ENCODE data around the gene IFI30.
A peak's percentile ranks its signal among the peaks of the same experiment; 100 is the strongest.
"Not testable (repeated sequence)": the region's sequence is repeated elsewhere in the genome, so short reads cannot be mapped to it uniquely, and the experiment has no call there.

The IFI30 gene

DNA sequence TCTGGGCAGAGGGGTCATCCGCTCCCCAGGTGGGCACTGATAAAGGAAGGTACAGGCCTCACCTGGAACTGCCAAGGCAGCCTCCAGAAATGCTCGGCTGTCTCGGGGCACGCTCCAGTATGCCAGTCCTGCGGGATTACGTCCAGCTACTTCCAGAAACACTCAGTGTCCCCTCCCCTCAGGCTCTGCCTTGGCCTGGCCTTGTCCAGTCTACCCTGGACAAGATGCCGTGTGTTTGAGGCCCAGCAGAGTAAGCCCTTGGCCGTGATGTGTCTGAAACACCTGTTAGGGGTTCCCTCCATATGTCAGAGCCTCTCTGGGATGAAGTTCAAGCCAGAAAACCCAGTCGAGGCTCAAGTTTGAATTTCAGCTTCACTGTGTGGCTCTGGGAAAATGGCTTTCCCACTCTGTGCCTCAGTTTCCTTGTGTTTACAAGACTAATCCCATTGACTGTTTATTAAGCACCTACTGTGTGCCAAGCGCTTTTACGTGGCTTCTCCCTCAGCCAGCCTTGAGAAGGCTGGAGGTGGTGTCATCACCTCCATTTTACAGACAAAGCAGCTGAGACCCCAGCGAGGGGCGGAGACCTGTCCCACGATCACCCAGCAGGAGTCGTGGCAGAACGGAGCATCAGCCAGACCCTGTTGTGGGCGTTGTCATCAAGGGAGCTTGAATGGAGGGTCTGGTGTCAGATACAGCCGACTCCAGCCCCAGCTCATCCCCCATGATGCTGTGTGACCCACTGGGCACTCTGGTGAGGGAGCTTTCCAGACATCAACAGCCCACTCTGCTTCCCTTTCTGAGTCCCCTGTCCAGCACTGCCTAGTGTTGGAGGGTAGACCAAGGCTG is 22.6 kb upstream of the IFI30 start:
- intact Hi-C loops (cut with DNase I) = no loop called here
- peak in 1 of 10 donors; percentile 67 for DNase-seq

DNA sequence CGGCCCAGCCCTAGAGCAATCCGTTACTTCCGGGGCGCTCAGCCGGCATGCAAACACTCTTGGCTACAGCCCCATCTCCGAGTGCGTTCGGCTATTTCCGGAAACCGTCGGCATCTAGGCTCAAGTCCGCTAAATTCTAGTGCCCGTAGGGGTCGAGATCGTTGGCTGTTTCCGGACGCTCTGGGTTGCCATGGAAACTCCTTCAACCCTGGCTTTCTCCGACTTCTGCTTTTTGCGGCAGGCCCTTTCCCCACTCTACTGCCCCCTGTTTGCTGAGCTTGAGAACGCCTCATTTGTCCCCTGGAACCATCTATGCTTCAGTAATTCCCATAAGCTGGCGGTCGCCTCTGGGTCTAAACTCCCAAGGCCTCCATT is 21.2 kb upstream of the IFI30 start:
- peak; percentile 90 to 99 (median 94) for DNase-seq
- intact Hi-C loops (cut with DNase I) = no loop called here

DNA sequence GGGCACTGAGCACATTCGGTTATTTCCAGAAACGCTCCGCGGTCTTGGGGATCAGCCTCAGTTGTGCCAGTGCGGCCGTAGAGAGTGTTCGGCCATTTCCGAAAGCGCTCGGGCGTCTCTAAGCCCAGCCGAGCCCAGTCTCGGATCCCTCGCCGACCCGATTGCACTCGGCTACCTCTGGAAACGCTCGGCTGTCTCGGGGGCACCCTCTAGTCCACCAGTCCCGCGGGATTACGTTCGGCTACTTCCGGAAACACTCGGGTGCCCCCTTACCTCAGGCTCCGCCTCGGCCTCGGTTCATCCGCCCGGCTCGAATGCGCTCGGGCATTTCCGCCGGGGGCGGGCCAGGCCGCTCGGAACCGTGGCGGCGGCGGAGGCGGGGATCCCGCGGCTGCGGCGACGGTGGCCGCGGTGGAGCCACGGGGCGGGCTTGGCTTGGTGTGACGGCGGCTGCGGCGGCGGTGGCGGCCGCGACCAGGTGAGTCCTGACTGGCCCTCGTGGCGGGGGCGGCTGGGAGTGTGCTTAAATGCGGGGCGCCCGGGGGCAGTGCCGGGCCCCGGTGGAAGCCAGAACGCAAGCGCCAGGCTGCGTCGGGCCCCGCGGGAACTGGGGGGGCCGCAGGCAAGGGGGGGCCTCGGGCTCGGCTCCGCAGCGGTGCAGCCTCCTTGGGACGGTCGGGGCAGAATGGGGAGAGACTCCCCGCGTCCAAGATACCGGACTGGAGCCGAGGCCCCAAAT is 20.6 kb upstream of the IFI30 start, which contains the start of gene PIK3R2:
PIK3R2 (plus strand) TSS at position 347 of the 739 bp plus-strand sequence. CDS start 2,717 bp downstream, outside the sequence.
- DNase-seq = peak; percentile 97 to 100 (median 99)
- intact Hi-C loops (cut with DNase I) = no loop called here

DNA sequence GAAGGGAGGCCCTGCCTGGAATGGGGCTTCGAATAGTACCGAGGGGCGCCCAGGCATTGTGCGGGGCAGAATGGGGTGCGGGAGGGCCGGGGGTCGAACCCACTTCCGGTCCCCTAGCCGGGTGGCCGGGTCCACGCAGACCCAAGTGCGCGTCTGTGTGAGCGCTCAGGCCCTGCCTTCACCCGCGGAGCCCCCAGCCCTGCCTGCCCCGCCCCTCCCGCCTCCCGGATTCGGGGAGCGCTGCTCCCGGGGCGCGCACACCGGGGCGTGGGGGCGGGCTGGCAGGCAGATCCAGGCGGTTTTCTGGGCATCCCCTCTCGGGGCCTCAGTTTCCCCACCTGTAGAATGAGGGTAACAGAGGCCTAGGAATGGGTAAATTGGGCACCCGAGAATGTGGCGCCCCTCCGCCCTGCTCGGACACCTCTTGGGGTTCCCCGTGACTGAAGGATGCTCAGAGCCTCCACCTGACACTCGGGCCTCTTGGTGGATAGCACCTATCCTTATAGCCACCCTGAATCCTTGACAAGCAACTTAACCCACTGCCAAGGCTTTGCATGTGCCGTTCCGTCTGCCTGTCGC is 20.0 kb upstream of the IFI30 start:
- intact Hi-C loops (cut with DNase I) = no loop called here
- DNase-seq = peak in 1 of 10 donors; percentile 88

DNA sequence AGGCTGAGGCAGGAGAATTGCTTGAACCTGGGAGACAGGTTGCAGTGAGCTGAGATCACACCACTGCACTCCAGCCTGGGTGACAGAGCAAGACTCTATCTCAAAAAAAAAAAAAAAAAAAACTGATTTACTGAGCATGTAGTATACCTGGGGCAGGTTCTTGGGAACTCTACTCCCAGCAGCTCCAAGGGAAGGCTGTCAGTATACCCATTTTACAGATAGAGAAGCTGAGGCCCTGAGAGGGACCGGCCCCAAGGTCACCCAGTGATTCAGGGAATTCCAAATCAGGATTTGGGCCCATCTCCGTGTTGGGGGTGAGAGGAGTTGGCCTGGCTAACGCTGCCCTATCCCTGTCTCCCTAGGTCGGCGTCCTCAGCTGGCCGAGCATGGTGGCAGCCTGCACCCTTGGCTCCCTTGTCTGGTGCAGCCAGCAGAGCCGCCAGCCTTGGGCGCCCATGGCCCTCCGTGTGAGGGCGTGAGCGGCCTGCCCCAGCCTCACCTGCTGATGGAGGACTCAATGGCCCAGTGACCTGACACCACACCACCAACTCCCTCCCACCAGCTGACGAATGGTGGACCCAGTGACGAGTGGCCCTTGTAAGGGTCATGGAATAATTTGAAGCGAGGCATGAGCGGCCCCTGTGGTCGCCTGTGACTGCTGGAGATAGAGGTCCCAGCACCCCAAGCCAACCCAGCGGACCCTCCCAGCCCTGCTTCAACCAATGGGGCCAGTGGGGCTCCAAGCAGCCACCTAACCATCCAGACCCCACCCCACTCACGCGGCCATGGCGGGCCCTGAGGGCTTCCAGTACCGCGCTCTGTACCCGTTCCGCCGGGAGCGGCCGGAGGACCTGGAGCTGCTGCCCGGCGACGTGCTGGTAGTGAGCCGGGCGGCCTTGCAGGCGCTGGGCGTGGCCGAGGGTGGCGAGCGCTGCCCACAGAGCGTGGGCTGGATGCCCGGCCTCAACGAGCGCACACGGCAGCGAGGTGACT is 18.2 kb upstream of the IFI30 start:
- DNase-seq = peak in 1 of 10 donors; percentile 82
- intact Hi-C loops (cut with DNase I) = loop anchor here (5.0 kb wide), 2 partner anchors 37 to 148 kb away; partner anchors contain the start of genes ARRDC2 and MPV17L2

DNA sequence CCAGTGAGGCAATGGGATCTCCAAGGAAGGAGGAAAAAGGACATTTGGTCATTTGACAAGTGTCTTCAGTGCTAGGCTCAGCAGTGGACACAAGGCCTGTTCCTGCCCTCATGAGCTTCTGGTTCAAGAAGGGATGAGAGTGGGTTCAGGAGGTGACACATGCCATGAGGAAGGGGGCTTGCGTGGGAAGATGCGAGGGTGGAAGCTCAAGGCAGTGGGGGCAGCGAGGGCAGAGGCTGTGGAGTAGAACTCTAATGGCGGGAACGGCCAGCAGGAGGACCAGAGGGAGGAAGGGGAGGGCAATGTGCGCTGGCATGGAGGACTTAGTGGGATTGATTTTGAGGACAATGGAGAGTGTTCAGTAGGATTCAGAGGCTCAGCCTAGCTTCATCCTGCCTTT is 17.3 kb upstream of the IFI30 start:
- intact Hi-C loops (cut with DNase I) = loop anchor here (5.0 kb wide), 2 partner anchors 36 to 149 kb away; partner anchors contain the start of genes ARRDC2 and MPV17L2
- peak in 1 of 10 donors; percentile 70 for DNase-seq

DNA sequence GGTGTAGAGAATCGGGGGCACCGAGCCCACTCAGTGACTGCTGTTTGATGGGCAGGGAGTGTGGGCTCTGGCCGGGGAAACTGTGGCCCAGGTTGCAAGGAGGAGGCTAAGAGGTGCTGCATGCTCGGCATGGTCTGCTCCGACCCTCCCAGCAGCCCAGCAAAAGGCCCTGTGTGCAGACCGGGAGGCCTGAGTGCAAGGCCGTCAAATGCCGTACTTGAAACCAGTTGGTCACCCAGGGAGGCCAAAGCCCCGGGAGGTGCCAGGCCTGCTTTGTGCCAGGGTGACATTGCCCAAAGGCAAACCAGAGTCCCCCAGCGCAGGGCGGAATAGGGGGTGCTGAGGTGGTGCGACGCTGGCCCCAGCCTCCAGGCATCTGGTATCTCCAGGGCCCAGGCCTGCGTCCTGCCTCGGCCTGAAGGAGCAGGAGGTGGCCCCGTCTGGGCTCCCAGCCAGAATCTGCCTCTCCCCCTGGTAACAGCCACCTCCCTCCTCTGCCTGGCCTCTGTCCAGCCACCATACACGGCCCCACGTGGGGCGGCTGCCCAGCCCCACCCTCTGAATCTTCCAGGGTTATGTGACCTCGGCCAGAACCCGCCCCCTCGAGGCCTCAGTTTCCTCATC is 16.7 kb upstream of the IFI30 start:
- intact Hi-C loops (cut with DNase I) = loop anchor here (5.0 kb wide), 2 partner anchors 35 to 150 kb away; partner anchors contain the start of genes ARRDC2 and MPV17L2
- DNase-seq = peak in 9 of 10 donors; percentile 56 to 95 (median 67)

DNA sequence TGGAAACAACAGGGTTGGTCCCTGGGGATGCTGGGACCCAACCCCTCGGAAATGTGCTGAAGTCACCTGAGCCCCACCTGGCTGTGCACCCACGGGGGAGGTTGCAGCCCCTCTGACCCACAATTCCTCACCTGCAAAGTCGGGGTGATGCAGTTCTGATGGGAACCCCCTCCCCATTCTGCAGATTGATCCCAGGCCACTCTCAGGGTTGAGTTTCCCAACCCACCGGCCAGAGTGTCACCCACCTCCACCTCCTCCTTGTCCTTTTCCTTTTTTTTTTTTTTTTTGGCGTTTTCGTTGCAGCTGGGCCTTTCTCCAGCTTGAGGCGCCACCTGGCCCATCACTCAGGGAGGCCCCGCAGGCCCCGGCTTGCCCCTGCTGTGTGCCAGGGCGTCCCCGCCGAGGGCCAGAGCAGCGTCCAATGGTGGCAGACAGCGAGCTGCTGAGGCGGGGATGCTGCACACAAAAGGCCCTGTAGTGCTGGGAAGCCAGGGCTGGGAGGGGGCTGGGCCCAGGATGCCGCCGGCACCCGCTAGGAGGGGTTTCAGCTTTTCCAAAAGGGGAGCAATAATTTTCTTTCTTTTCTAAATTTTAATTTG is 16.0 kb upstream of the IFI30 start:
- intact Hi-C loops (cut with DNase I) = loop anchor here (5.0 kb wide), 2 partner anchors 35 to 150 kb away; partner anchors contain the start of genes ARRDC2 and MPV17L2
- DNase-seq = peak; percentile 71 to 97 (median 82)

DNA sequence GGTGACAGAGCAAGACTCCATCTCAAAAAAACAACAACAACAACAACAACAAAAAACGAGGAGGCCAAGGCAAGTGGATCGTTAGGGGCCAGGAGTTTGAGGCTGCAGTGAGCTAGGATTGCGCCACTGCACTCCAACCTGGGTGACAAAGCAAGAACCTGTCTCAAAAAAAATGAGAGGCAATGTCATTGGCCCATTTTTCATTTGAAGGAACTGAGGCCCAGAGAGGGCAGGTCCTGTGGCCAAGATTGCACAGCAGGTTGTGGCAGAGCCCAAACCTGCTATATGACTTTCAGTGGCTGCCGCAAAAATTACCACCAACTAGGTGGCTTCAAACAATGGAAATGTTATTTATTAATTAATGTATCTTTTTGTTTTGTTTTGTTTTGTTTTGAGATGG is 15.1 kb upstream of the IFI30 start:
- intact Hi-C loops (cut with DNase I) = loop anchor here (5.0 kb wide), 2 partner anchors 34 to 151 kb away; partner anchors contain the start of genes ARRDC2 and MPV17L2
- no peak for DNase-seq

DNA sequence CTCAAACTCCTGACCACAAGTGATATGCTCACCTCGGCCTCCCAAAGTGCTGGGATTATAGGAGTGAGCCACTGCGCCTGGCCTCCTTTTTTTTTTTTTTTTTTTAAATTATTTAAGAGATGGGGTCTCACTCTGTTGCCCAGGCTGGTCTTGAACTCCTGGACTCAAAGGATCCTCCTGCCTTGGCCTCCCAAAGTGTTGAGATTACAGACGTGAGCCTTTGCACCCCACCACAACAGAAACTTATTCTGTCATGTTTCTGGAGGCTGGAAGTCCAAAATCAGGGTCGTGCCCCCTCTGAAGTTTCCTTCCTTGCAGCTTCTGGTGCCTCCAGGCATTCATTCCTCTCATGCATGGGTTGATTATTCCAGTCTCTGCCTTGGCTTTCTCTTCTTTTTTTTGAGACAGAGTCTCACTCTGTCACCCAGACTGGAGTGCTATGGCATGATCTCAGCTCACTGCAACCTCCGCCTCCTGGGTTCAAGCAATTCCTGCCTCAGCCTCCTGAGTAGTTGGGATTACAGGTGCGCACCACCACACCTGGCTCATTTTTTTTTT is 14.5 kb upstream of the IFI30 start:
- intact Hi-C loops (cut with DNase I) = loop anchor here (5.0 kb wide), 2 partner anchors 33 to 152 kb away; partner anchors contain the start of genes ARRDC2 and MPV17L2
- DNase-seq = not testable (repeated sequence)

DNA sequence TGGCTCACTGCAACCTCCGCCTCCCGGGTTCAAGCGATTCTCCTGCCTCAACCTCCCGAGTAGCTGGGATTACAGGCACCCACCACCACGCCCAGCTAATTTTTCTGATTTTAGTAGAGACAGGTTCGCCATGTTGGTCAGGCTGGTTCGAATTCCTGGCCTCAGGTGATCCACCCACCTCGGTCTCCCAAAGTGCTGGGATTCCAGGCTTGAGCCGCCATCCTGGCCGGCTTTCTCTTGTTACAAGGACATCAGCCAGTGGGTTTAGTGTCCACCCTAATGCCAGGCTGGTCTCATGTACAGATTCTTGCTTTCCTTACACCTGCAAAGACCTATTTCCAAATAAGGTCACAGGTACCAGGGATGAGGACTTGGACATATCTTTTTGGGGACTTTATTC is 13.8 kb upstream of the IFI30 start:
- DNase-seq = peak in 1 of 10 donors; percentile 54
- intact Hi-C loops (cut with DNase I) = loop anchor here (2.0 to 5.0 kb wide), 3 partner anchors 32 to 153 kb away; partner anchors contain the start of genes ARRDC2 and MPV17L2

DNA sequence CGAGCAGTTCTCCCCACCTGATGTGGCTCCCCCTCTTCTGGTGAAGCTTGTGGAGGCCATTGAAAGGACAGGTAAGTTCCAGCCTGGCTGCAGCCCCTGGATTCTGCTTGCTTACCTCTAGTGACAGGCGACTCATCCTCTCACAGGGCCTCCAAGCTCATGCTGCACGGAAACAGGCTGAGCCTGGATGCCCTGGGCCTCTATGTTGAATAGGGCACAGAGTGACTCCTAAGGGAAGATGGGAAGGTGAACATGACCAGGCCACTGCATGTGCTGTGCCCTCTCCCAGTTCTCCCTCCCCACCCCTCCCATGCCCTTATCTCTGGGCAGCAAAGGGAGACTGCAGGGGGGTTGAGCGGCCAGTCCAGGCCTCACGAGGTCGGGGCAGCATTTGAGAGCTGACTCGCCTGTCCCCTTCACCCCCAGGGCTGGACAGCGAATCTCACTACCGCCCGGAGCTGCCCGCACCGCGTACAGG is 13.1 kb upstream of the IFI30 start:
- intact Hi-C loops (cut with DNase I) = loop anchor here (2.0 kb wide), 1 partner anchor 48 kb away; no protein-coding TSS in a partner anchor

DNA sequence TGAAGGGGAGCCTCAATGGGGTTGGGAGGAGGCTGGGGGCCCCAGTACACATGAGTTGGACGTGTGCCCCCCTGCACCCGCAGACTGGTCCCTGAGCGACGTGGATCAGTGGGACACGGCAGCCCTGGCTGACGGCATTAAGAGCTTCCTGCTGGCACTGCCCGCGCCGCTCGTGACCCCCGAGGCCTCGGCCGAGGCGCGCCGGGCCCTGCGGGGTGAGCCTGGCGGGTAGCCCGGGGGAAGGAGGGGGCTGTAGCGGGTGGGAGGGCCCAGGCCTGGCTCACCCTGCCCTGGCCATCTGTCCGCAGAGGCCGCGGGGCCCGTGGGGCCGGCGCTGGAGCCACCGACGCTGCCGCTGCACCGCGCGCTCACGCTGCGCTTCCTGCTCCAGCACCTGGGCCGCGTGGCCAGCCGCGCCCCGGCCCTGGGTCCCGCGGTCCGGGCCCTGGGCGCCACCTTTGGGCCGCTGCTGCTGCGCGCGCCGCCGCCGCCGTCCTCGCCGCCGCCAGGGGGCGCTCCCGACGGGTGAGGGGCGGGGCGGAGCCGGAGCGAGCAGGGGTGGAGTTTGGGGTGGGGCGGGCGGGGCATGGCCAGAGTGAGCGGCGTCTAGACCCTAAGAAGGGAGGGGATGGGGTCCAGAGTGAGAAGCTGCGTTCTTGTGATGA is 12.5 kb upstream of the IFI30 start:
- DNase-seq = peak in 8 of 10 donors; percentile 53 to 96 (median 73)
- intact Hi-C loops (cut with DNase I) = loop anchor here (2.0 kb wide), 1 partner anchor 48 kb away; no protein-coding TSS in a partner anchor

More for the DNA sequence above, 13.1 kb upstream of the IFI30 start:
- DNase-seq = no peak

DNA sequence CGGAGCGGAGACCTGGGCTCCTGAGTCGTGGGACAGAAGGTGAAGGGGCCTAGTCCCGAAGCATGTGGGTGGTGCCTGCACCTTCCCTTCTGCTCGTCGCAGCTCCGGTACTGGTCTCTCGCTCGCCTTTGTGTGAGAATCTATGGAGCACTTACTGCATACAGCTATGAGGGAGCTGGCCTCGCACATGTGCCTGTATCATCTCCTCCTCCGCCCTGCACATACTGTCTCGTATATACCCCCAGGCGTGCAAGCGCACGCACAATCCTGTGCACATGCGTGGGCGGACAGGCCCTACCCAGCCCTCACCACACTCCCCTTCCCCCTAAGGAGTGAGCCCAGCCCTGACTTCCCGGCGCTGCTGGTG is 12.0 kb upstream of the IFI30 start:
- DNase-seq = peak in 1 of 10 donors; percentile 86
- intact Hi-C loops (cut with DNase I) = loop anchor here (2.0 kb wide), 1 partner anchor 49 kb away; no protein-coding TSS in a partner anchor

DNA sequence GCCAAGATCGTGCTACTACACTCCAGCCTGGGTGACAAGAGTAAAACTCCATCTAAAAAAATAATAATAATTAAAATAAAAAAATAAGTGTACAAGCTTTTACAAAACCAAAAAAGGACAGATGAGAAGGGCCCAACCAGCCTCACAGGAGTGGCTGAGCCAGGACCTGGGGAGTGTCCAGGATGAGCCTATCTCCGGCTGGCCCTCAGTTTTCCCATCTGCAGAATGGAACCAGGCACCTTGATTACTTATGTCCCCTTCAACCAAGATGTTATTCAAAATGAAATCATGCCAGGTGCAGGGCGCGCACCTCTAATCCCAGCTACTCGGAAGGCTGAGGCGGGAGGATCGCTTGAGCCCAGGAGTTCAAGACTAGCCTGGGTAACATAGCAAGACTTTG is 9.5 kb upstream of the IFI30 start:
- DNase-seq = no peak
- intact Hi-C loops (cut with DNase I) = no loop called here

DNA sequence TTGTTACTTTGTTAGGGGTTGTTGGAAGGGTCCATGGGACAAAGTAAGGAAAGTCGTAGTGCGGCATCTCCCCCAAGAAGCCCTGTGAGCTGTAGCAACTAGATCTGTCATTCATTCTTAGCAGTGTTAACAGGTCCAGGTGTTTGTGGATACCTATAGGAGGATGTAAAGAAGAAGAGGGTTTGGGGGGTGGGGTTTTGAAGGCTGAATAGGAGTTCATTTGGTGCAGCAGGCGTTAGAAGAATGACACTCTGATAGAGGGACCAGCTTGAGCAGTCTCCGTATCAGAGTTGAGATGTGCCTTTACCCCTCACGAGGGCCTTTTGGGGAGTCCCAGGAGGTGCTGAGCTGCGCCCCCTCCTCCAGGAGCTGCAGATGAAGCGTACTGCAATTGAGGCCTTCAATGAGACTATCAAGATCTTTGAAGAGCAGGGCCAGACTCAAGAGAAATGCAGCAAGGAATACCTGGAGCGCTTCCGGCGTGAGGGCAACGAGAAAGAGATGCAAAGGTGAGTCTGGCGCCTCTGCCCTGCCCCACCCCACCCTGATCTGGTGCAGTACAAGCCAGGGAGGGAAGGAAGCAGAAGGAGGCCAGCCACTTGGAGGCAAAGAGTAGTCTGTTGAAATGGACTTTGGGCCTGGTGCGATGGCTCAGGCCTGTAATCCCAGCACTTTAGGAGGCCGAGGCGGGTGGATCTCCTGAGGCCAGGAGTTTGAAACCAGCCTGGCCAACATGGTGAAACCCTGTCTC is 7.6 kb upstream of the IFI30 start:
- DNase-seq = no peak
- intact Hi-C loops (cut with DNase I) = no loop called here

Data from posterior cingulate gyrus (tissue), 11 donors.